ENCODE measurements around the gene SSX7. TPM values are rescaled to one million over a fixed set of nuclear protein-coding genes. Genes with fewer than 3 reads are reported as not detected.
"Not testable (repeated sequence)": the region's sequence is repeated elsewhere in the genome, so short reads cannot be mapped to it uniquely, and the experiment has no call there.

SSX7 gene
- polyA plus RNA-seq, 4 donors, result not detected

GRCh38 chrX:52603151-52603550 lies 51.5 kb downstream of the SSX7 start:
- WGBS, 3 donors, result 64 to 84% (median 66%) methylated on average over 6 to 8 of the region's 8 CpGs
- H3K27ac ChIP-seq (ENCODE audit: low read depth in 1 of 3, low read length in 2 of 3); H3K36me3 ChIP-seq (ENCODE audit: control insufficient read depth in 3 of 3, insufficient read depth in 2 of 3, low read depth in 1 of 3, low read length in 3 of 3); FAIRE-seq; H3K27me3 ChIP-seq (ENCODE audit: control insufficient read depth in 3 of 3, insufficient read depth in 3 of 3, low read length in 3 of 3); H3K4me1 ChIP-seq (ENCODE audit: control insufficient read depth in 3 of 3, insufficient read depth in 2 of 3, low read depth in 1 of 3, low read length in 2 of 3); DNase-seq; H3K4me3 ChIP-seq (ENCODE audit: low read depth in 1 of 3, low read length in 3 of 3); H3K9me3 ChIP-seq (ENCODE audit: control insufficient read depth in 2 of 2, insufficient read depth in 1 of 2, low read depth in 1 of 2, low read length in 1 of 2): not testable (repeated sequence)

DNA sequence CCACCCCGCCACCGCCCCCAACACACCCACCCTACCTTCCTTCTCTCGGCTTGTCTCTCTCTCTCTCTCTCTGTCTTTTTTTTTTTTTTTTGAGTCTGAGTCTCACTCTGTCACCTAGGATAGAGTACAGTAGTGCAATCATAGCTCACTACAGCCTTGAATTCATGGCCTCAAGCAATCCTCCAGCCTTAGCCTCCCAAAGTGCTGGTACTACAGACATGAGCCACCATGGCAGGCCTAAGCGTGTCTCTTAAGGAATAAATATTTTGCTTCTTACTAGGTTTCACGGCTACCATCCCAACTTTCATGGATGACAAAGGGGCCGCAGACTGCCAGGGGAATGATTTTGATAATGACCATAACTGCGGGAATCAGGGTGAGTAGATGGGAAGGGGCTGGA lies 55.8 kb downstream of the SSX7 start:
- H3K4me1 ChIP-seq (ENCODE audit: control insufficient read depth in 3 of 3, insufficient read depth in 2 of 3, low read depth in 1 of 3, low read length in 2 of 3), result no peaks in the 10 kb centered on the region
- no peak for FAIRE-seq
- H3K27me3 ChIP-seq (ENCODE audit: control insufficient read depth in 3 of 3, insufficient read depth in 3 of 3, low read length in 3 of 3), result peaks cover 0 to 1% (median 0%) of the 10 kb centered on the region in 3 donors
- no peaks in the 10 kb centered on the region for H3K9me3 ChIP-seq (ENCODE audit: control insufficient read depth in 2 of 2, insufficient read depth in 1 of 2, low read depth in 1 of 2, low read length in 1 of 2)
- H3K4me3 ChIP-seq (ENCODE audit: low read depth in 1 of 3, low read length in 3 of 3), result no peak overlapping the region
- no peak for DNase-seq
- no peaks in the 10 kb centered on the region for H3K36me3 ChIP-seq (ENCODE audit: control insufficient read depth in 3 of 3, insufficient read depth in 2 of 3, low read depth in 1 of 3, low read length in 3 of 3)
- no peak overlapping the region for H3K27ac ChIP-seq (ENCODE audit: low read depth in 1 of 3, low read length in 2 of 3)
- 79 to 94% (median 90%) methylated on average over 7 of the region's 7 CpGs for WGBS, 3 donors

DNA sequence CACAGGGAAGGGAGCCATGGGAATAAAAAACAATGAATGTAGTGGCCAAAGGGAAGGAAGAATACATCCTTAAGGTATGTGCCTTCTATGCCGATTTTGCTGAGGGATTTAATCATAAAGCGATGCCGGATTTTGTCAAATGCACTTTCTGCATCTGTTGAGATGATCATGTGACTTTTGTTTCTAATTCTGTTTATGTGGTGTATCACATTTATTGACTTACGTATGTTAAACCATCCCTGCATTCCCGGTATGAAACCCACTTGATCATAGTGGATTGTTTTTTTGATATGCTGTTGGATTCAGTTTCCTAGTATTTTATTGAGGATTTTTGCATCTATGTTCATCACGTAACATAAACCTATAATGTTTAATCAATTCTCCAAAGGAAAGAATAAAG lies 60.0 kb downstream of the SSX7 start:
- no peaks in the 10 kb centered on the region for H3K9me3 ChIP-seq (ENCODE audit: control insufficient read depth in 2 of 2, insufficient read depth in 1 of 2, low read depth in 1 of 2, low read length in 1 of 2)
- H3K4me1 ChIP-seq (ENCODE audit: control insufficient read depth in 3 of 3, insufficient read depth in 2 of 3, low read depth in 1 of 3, low read length in 2 of 3), result no peaks in the 10 kb centered on the region
- FAIRE-seq (no peak), DNase-seq (no peak)
- H3K27ac ChIP-seq (ENCODE audit: low read depth in 1 of 3, low read length in 2 of 3), result no peak overlapping the region
- peaks cover 0 to 1% (median 0%) of the 10 kb centered on the region in 3 donors for H3K27me3 ChIP-seq (ENCODE audit: control insufficient read depth in 3 of 3, insufficient read depth in 3 of 3, low read length in 3 of 3)
- 90 to 98% (median 96%) methylated on average over 6 of the region's 6 CpGs for WGBS, 3 donors
- no peak overlapping the region for H3K4me3 ChIP-seq (ENCODE audit: low read depth in 1 of 3, low read length in 3 of 3)
- H3K36me3 ChIP-seq (ENCODE audit: control insufficient read depth in 3 of 3, insufficient read depth in 2 of 3, low read depth in 1 of 3, low read length in 3 of 3), result no peaks in the 10 kb centered on the region

Other genes starting within 250 kb of the SSX7 start
- gene XAGE1A, start 159.1 kb downstream of the SSX7 start, polyA plus RNA-seq, result not detected
- not detected for gene XAGE1B, start 137.8 kb downstream of the SSX7 start, polyA plus RNA-seq
- not detected for gene SSX2, start 52.3 kb upstream of the SSX7 start, polyA plus RNA-seq
- gene SSX2B, start 96.4 kb upstream of the SSX7 start, polyA plus RNA-seq, result not detected
- not detected for gene SPANXN5, start 142.5 kb upstream of the SSX7 start, polyA plus RNA-seq
- not detected for gene XAGE5, start 156.4 kb upstream of the SSX7 start, polyA plus RNA-seq
- not detected for gene XAGE3, start 213.2 kb upstream of the SSX7 start, polyA plus RNA-seq
- 10 to 100 TPM; 11.3 to 59.9 (median 33.2) TPM for gene FAM156B, start 242.4 kb upstream of the SSX7 start, polyA plus RNA-seq